GM19193 (cell line): Measurements from ENCODE around the gene VSIG8.

ENCODE experiments used
- POLR2A ChIP-seq: IDR thresholded peaks from 4 replicates; pipeline ENCODE4 v1.6.1; 2011; ENCODE audit not compliant: insufficient read depth, insufficient read length; ENCODE audit errors: extremely low read depth

Gene VSIG8

DNA sequence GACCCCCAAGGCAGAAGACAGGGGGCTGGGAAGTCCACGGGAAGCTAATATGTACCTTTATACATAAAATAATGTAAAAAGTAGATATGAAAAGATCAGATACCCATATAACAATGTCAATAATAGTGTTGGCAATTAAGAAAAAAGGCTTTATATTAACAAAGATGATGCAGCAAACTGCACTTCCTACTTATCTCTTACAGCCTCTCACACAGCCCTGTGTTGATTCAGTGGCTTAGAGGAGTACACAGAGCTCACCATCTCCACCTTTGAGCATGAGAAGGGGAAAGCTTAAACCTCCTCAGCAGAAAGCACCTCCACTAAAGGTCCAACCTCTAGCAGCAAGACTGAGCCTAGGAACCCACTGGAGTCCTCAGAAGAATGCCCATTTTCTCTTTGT lies 7.2 kb upstream of the VSIG8 start:
- TF ChIP-seq POLR2A: no peak

GRCh38 chr1:159869173-159869572 lies 6.7 kb upstream of the VSIG8 start:
- no peak for TF ChIP-seq POLR2A

GRCh38 chr1:159868766-159869165 lies 6.3 kb upstream of the VSIG8 start:
- no peak for TF ChIP-seq POLR2A

- TF ChIP-seq POLR2A: no peak
These were observed 5.2 kb upstream of the VSIG8 start for GRCh38 chr1:159867664-159868026.

- TF ChIP-seq POLR2A: no peak
These were observed 4.6 kb upstream of the VSIG8 start for GRCh38 chr1:159866905-159867663.

DNA sequence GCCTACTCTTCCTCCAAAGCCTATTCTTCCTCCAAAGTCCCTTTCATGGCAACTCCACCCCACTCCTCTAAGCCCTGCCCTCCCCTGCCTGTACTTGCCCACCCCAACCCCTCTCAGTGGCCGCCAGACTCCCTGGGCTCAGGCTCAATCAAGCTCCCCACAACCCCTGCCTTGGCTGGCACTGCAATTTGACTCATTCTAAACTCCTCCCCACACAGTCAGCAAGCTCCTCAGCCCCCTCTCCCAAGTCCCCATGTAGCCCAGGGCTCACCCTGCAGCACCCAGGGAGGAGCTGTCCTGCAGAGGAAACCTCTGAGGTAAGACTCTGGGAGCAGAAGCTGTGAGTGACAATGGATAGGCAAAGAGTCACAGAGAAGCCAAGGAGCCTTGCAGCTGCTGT lies 3.6 kb upstream of the VSIG8 start:
- no peak for TF ChIP-seq POLR2A

GRCh38 chr1:159864262-159864661 lies 1.8 kb upstream of the VSIG8 start:
- no peak for TF ChIP-seq POLR2A

DNA sequence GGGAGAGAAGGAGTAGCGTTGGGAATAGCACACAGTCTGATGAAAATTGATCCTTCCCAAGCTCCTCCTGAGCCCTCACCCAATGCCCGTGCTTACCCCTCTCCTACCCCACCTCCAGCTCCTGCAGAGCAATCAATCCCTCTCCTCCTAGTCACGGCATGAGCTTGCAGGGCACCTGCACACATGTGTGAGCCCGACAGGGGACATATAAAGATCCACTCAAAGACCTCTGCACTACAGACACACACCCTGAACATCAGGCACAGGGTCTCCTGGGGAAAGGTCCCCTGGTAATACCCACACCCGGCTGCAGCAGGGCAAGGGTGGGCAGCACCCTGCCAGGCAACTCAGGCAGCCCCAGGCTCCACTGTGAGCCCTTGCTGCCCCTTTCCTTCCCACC lies 426 bp downstream of the VSIG8 start:
- no peak for TF ChIP-seq POLR2A

DNA sequence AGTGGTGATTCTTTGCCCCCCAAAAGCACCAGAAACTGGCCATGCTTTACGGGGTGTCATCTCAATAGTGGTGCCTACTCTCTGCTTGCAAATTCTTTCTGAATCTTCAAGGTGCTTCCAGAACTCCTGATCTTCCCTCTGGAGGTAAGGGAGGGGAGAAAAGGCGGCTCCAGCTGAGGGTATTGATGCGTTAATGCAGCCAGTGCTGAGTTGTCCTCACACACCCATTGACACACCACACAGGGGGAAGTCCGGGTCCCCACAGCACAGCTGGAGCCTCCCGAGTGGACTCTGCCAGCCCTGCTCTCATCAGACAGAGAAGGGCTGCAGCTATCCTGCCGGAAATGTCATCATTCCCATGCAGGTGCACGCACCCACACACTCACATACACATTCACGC lies 1.2 kb downstream of the VSIG8 start:
- TF ChIP-seq POLR2A: no peak

DNA sequence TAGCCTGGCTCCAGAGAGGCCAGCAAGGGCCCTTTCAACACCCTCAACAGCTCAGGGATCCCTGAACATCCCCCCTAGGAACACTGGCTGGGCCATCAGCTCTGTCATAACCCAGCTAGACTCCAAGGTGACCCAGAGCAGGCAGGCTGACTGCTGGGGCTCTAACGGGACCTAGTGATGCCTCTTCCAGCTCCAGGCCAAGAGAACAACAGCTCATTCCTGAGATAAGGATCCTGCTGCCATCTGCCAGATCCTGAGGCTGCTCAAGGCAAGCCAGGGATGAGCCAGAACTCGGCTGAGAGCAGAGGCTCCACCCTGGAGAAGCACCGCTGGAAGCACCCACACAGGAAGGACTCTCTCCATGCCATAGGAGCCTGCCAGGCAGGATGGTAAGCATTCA lies 2.0 kb downstream of the VSIG8 start:
- no peak for TF ChIP-seq POLR2A

DNA sequence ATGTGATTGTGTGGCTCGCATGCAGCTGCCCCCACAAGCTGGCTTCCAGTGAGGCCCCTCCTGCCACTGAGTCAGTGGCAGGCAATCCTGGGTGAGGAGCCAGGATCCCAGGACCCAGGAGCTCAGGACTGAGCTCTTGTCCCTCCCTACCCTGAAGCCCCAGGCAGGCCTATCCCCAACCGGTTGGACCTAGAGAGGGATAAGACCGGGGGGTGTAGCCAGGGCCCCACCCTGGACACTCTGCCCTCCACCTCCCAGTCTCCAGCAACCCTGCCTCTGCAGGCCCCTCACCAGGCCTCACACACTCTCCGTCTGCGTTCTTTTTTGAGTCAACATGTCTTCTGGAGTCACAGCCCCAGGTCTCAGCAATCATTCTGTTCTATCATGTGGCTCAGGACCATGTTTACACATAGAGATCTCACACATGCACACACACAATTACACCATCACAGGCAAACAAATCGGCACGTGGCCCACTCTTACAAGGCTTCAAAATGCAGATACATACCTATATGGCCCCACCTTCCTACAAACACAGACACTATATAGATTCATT lies 2.6 kb downstream of the VSIG8 start:
- no peak for TF ChIP-seq POLR2A

GRCh38 chr1:159857889-159858288 lies 4.6 kb downstream of the VSIG8 start:
- no peak for TF ChIP-seq POLR2A

GRCh38 chr1:159856576-159856975 lies 5.9 kb downstream of the VSIG8 start:
- no peak for TF ChIP-seq POLR2A

- TF ChIP-seq POLR2A: no peak
These were observed 6.7 kb downstream of the VSIG8 start for GRCh38 chr1:159855709-159856108.

DNA sequence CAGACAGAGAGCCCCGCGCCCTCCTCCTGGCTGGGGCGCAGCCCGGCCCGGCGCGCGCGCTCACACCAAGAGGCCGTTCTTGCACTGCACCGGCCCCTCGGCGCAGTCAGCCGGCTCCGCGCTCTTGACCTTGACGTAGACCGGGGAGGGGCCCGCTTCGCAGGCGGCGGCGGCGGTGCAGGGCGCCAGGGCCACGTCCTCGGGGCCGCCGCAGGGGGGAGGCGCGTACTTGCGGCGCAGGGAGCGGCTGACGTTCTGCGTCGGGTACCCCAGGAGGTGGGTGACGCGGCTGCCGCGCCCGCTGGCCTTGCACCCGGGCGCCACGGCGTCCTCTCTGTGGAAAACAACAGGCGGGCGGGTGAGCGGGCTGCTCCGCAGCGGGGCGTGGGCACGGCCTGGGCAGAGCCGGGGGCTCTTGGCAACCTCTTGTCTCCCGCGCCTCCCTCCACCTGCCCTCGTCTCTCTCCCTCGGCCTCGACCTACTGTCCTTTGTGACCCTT lies 7.7 kb downstream of the VSIG8 start:
- TF ChIP-seq POLR2A: no peak

- no peak for TF ChIP-seq POLR2A
These were observed 8.3 kb downstream of the VSIG8 start for GRCh38 chr1:159854116-159854692.
